AG04450 (cell line): Measurements from ENCODE around the gene TUT4. TPM values are rescaled to one million over a fixed set of nuclear protein-coding genes. Genes with fewer than 3 reads are reported as not detected.

Source experiments
- CTCF ChIA-PET: fragments of 300-600, 350-600 bp; formaldehyde crosslinking; extraction: SDS; loops from one replicate; lab custom pipeline; 2022; ENCODE audit warnings: antibody characterized with exemption, inconsistent platforms; lab: Charles Lee
- POLR2A ChIA-PET: fragments of 350-600 bp; formaldehyde crosslinking; extraction: SDS; loops from one replicate; lab custom pipeline; 2021; ENCODE audit warnings: antibody characterized with exemption, inconsistent platforms; lab: Yijun Ruan, JAX
- DNase-seq: peaks from one replicate; pipeline ENCODE4 v3.0.0-alpha.2; 2011; ENCODE audit warnings: low read depth, low spot score
- H3K27ac ChIP-seq: one replicate; pipeline ENCODE4 v1.5.1; 2012; ENCODE audit warnings: low read depth, low read length, control low read depth
- H3K27me3 ChIP-seq: one replicate; pipeline ENCODE4 v1.6.0; 2012; ENCODE audit warnings: low read length; ENCODE audit not compliant: control insufficient read depth, insufficient read depth
- H3K4me3 ChIP-seq: 2 replicates; pipeline ENCODE4 v1.5.1; 2011; ENCODE audit warnings: mild to moderate bottlenecking, low read depth, low read length, control low read depth
- H3K9me3 ChIP-seq: 2 replicates; pipeline ENCODE4 v1.5.1; 2012; ENCODE audit warnings: low read length; ENCODE audit not compliant: control insufficient read depth, insufficient read depth
- CTCF ChIP-seq: IDR thresholded peaks from 2 replicates; pipeline ENCODE4 v1.5.1; 2011; ENCODE audit warnings: low read depth, low read length, control low read depth, inconsistent platforms
- polyA plus RNA-seq: library from polyadenylated mRNA; depleted of rRNA; stranded (reverse); fragments of >200 nt; gene quantifications from 2 replicates; pipeline ENCODE4 v1.2.3, GENCODE V29; 2011

The TUT4 gene
- polyA plus RNA-seq, 1 experiment: 30.0 TPM

- Histone ChIP-seq H3K4me3 (no peak overlapping the region), H3K27ac (no peak overlapping the region), H3K27me3 (peaks cover 2% of the 10 kb centered on the region), H3K9me3 (no peaks in the 10 kb centered on the region)
- no peak for TF ChIP-seq CTCF
- CTCF ChIA-PET: no interaction called here
- no peak for DNase-seq
- POLR2A ChIA-PET: no interaction called here
These were observed 9.9 kb upstream of the TUT4 start for GRCh38 chr1:52562766-52563165.

- ChIA-PET POLR2A (no interaction called here), CTCF (no interaction called here)
- DNase-seq: no peak
- H3K27me3 ChIP-seq: no peaks in the 10 kb centered on the region
- no peak for TF ChIP-seq CTCF
- no peak overlapping the region for H3K4me3 ChIP-seq
- H3K27ac ChIP-seq: no peak overlapping the region
- no peaks in the 10 kb centered on the region for H3K9me3 ChIP-seq
These were observed 7.0 kb upstream of the TUT4 start for GRCh38 chr1:52559875-52560274.

- no peak for TF ChIP-seq CTCF
- POLR2A ChIA-PET: no interaction called here
- CTCF ChIA-PET: no interaction called here
- no peak overlapping the region for H3K27ac ChIP-seq
- H3K27me3 ChIP-seq: no peaks in the 10 kb centered on the region
- no peaks in the 10 kb centered on the region for H3K9me3 ChIP-seq
- DNase-seq: no peak
- H3K4me3 ChIP-seq: no peak overlapping the region
These were observed 6.0 kb upstream of the TUT4 start for GRCh38 chr1:52558941-52559340.

- Histone ChIP-seq H3K27me3 (no peaks in the 10 kb centered on the region), H3K9me3 (no peaks in the 10 kb centered on the region; the same call in 1 of the 2 replicates), H3K27ac (no peak overlapping the region), H3K4me3 (no peak overlapping the region)
- DNase-seq: no peak
- CTCF ChIA-PET: no interaction called here
- no peak for TF ChIP-seq CTCF
- POLR2A ChIA-PET: no interaction called here
These were observed 3.9 kb upstream of the TUT4 start for GRCh38 chr1:52556641-52557360.

GRCh38 chr1:52554756-52555155, 1.9 kb upstream of the TUT4 start:
- no peak overlapping the region for H3K27ac ChIP-seq
- POLR2A ChIA-PET: no interaction called here
- no peak overlapping the region for H3K4me3 ChIP-seq

More at GRCh38 chr1:52554756-52555155, 1.9 kb upstream of the TUT4 start:
- H3K9me3 ChIP-seq: no peaks in the 10 kb centered on the region; the same call in 1 of the 2 replicates
- TF ChIP-seq CTCF: no peak
- CTCF ChIA-PET: no interaction called here
- no peak for DNase-seq
- no peaks in the 10 kb centered on the region for H3K27me3 ChIP-seq
